22Rv1 (cell line): ENCODE results near the gene STMN1.

Source experiments
- CTCF ChIP-seq: fragments of 450-650 bp; IDR thresholded peaks from 2 replicates; pipeline ENCODE4 v1.5.1; 2017; ENCODE audit warnings: mild to moderate bottlenecking
- ZFX ChIP-seq: fragments of 450-650 bp; IDR thresholded peaks from 2 replicates; pipeline ENCODE4 v1.6.1; 2017; ENCODE audit warnings: antibody characterized with exemption, borderline replicate concordance

GRCh38 chr1:25877155-25877554 is 29.1 kb downstream of the STMN1 start:
- no peak for TF ChIP-seq CTCF
- TF ChIP-seq ZFX: no peak
